HG02642 (cell line): ENCODE measurements around the gene TRIP4.
"Not testable (repeated sequence)": the region's sequence is repeated elsewhere in the genome, so short reads cannot be mapped to it uniquely, and the experiment has no call there.

ENCODE experiments used
- ATAC-seq: cut with Tn5 transposase; IDR thresholded peaks from one replicate; pipeline ENCODE4 v1.9.1; 2021; ENCODE audit warnings: mild to moderate bottlenecking; ENCODE audit not compliant: unreplicated experiment, poor library complexity

Gene TRIP4

DNA sequence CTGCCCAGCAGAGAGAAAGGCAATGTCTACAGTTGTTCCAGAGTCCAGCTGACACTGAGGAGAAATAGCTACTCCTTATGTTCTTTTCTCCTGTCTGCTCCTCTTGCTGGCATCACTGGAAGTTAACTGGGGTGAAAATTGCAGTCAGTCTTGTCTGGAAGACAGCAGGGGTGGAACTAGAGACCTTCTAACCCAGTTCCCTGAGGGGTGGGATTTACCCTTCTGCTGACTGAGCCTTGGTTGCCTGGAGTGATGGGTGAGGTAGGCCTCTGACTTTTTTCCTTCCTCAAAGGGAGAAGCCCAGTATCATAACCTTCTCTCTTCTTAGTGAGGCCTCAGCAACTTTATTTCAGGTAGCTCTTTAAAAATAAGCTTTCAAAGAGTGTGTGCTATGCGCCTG lies 88.9 kb downstream of the TRIP4 start:
- no peak for ATAC-seq

DNA sequence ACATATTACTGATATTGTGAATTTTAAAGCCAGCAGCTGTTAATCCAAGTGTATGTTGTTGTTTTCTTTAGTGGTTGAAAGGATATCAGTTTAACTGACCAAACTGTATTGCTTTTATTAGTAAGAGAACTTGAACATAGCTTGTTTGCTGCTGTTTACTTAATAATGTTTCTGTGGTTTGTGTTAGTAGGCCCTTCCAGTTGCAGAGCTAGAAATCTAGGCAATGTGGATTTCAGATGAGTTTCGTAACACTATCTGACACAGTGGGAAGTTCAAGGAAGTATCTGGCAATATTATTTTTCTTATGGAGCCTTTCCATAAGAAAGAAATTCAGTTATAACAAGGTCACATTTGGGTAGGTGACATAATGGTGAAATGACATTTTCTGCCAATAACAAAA lies 91.2 kb downstream of the TRIP4 start:
- ATAC-seq = no peak

DNA sequence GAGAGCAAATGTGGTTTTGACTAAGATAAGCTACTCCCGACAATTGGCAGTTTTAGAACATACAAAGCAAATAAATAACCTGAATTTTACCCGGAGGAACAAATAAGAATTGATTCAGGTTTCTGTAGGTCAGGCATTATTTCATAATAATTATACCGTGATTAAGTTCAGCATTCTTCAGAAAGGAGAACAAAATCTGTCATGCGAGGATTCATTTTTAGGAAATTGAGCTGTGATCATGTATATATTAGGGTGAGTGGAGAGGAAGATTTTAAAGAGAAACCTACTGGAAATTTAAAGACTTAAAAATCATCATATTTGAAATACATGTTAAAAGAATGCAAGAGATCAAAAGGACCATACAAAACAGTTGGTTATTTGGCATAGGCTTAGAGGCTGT lies 93.3 kb downstream of the TRIP4 start:
- ATAC-seq = no peak

DNA sequence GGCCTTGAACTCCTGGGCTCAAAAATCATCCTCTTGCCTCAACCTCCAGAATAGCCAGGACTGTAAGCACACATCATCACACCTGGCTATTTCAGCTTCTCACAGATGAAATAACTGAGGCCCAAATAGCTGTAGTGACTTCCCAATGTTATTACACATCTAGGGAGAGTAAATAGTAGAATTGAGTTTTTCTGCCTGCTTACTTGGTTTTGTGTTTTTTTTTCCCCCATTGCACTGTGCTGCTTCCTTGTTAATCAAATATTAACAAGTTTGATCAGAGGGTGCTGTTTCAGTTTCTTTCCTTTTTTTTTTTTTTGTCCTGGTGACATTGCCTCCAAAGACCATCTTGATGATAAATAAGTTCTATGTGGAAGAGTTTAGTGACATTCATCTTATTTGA lies 96.1 kb downstream of the TRIP4 start:
- no peak for ATAC-seq

DNA sequence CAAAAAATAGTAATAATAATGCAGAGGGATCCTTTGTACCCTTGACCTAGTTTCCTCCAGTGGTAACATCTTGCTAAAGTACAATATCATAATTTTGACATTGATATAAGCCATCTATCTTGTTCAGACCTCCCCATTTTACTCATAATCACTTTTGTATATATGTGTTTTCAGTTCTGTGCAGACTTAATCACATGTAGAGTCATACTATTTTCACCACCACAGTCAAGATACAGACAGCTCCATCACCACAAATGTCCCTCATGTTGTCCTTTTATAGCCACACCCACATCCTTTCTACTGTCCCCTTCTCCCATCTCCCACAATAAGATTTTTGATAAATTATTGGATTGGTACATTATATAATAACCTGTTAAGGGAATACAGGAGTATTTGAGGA lies 98.2 kb downstream of the TRIP4 start:
- ATAC-seq = no peak

DNA sequence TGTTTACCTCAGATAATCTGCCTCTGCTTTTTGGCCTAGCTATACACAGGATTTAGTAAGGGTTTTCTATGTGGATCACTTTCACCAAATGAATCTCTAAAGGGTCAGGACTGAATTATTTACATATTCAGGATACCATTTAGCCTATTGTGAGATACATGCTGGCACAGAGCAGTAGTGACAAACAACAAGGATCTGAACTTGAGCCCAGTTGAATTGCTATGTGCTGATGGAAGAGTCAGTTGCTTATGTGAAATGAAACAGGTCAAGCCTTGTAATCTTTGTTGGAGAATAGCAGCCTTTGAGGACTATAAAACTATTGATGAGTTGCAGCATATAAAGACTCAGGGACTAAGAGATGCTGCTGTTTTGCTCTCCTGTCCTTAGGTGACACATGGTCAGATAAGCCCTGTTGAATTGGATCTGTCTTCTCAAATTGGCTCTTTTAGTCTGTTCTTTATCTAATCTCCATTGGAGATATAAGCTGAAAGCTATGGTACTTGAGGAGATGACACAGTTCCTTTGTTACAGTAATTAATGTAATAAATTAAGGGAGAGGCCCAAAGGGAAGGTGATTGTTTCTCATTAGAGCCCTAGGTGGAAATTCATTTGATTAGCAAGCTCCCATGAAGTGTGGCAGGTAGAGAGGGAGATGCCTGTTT lies 103.1 kb downstream of the TRIP4 start:
- ATAC-seq = no peak

DNA sequence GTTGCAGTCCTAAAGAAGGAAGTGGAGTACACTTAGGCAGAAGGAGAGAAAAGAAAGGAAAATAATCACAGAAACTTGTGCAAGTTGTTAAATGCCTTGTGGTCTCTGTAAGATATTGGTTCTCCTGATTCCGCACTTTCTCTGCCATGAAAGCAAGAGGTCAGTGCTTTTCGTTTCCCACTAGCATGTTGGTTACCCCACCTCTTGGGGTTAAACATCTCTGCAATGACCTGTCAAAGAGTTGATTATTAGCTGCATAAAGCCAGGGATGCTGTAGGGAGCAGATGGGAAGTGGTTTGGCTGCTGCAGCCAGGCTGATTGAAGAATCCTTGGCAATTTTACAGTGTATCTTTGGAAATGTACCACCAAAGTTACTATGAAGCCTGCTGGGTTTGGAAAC lies 106.0 kb downstream of the TRIP4 start:
- ATAC-seq = no peak

DNA sequence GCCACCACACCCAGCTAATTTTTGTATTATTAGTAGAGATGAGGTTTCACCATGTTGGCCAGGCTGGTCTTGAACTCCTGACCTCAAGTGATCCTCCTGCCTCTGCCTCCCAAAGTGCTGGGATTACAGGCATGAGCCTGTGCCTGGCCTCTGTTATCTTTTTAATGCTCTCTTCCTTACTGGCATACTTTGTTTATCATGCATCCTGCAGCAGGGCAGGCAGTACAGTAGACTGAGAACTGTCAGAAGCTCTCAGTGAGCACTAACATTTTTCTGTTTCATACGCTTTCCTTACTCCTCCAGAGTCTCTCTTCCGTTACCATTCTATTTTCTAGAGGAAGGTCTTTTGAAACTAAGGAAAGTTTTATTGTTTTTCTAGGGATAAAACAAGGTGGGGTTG lies 108.3 kb downstream of the TRIP4 start:
- not testable (repeated sequence) for ATAC-seq

DNA sequence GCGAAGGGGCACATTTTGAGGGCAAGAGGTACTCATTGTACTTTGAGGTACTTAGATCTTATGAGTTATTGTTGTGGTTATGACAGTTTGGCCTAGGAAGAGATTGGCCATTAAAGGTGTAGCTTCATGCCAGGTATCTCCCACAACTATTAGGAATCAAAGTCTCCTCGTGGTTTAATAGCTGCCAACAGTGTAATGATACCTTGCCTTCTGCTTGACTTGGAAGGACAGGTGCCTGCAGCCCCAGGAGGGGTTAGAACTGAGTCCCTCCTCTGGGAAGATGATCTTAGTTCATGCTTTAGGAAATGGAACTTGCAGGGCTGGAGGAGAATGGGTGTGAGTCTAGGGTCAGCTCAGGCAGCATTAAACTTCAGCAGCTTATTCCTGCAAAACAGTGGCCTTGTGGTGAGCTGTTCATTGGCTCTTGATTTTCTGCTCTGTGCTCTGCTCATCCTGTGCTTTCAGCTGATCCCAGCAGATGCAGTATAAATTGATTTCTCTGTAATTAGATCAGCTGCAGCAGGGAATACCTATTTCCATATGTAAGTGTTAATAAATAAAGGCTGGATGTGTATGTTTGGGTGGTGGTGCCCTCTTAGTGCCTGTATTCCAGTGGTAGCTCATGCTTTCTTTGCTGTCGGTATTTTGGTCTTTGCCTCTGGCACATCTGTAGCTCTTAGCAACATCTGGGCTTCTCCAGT lies 113.2 kb downstream of the TRIP4 start:
- no peak for ATAC-seq

DNA sequence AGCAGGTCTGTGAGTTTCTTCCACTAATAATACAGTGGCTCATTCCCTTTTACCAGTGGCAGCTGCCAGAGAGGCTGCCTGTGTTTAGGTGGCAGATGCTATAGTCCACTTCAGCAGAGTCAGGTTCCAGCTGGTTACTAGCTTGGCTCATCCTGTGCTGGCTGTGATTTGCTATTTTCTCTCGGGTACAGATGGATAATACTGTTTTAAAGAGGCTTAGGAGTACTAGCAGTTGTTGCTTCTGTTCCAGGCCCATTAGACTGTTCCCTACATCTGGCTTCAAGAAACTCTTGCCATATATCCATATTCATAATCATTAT lies 113.7 kb downstream of the TRIP4 start:
- no peak for ATAC-seq

DNA sequence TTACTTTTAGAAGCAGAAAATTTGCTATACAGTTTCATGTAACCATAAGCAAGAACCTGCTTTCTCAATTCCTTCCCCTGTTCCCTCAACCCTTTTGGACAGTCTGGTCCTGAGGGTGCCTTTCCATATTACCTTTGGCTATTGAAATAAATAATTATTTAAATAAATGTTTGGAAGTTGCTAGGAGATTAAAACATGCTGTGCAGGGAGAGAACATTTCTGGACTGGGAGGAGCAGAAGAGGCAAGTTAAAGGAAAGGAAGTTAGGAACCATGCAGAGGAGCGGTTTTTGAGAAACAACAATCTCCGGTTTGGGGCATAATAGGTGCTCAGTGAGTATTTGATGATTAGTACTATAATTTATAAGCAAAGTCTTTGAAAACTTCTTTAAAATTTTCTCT lies 114.5 kb downstream of the TRIP4 start:
- no peak for ATAC-seq

DNA sequence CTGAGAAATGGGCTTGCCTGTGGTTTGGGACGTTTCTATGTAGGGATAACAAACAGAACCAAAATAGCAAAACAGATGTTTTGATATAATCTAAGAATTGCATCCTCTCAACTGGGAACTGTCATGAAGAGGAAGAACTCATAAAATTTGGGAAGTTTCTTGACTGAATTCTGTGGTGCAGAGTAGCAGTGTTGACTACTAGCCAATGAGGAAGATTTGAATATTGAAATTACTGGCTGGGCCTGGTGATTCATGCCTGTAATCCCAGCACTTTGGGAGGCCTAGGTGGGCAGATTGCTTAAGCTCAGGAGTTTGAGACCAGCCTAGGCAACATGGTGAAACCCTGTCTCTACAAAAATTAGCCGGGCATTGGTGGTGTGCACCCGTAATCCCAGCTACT lies 114.9 kb downstream of the TRIP4 start:
- ATAC-seq = no peak

DNA sequence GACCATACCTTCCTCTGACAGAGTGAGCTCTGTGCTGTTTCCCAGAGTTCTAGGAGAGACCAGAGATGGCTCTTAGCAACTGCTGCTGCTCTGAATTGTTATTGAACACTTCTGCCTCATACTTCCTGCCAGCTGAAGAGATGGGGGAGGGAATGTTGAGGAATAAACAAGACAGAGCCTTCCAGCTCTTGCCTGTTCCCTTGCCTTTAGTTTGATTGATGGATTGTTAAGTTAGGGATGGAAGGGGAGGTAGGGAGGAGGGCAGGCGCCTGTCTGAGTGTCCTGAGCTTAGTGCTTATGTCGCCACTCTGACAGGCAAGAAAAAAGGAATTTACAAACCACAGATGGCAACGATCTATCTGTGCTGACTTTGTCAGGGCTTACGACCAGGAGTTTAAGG lies 115.6 kb downstream of the TRIP4 start:
- ATAC-seq = no peak

DNA sequence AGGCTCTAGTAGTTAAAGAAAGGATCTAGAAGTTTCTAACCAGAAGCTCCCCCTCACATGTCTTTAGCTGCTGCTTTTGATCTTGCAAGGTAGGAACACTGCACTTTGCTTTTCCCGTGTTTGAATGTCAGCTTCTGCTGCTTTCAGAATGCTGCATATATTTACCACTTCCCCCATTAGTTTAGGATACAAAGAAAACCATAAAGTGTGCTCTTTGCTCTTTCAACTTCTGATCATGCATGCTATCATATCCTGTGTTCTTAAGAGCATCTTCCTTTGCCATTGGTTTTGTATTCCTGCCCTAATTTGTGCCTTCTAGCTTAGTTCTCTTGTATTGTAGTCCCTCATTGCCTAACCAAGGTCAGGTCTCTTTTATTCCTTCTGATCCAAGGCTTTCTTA lies 116.0 kb downstream of the TRIP4 start:
- no peak for ATAC-seq
